Naive thymus-derived CD8-positive, alpha-beta T cell (primary cell): ENCODE results near the gene SLC25A18. TPM values are rescaled to one million over a fixed set of nuclear protein-coding genes. Genes with fewer than 3 reads are reported as not detected.
A peak's percentile ranks its signal among the peaks of the same experiment; 100 is the strongest.

Experiments
- ATAC-seq, 2 donors: fragments of 150-1000 bp; cut with Tn5 transposase in 1 of 2; sonication (Bioruptor Pico), chemical (Tn5 transposase) in 1 of 2; 1 replicate in 1 of 2; 2 replicates in 1 of 2; pipeline ENCODE4 v1.10.0; 2021; ENCODE audit warnings: mild to moderate bottlenecking in 2 of 2, moderate library complexity in 2 of 2
- POLR2A ChIA-PET: fragments of 350-600 bp; sonication (Branson Sonifier 250); formaldehyde crosslinking; loops from one replicate; lab custom pipeline; 2021; ENCODE audit warnings: antibody characterized with exemption; lab: Charles Lee
- DNase-seq, 10 donors: peaks; one replicate each; pipeline versions ENCODE4 v3.0.0 to v3.0.0-alpha.2; 2020 to 2022
- H3K27ac Mint-ChIP-seq, 10 donors: one replicate each; pipeline ENCODE4 v1.8.0; 2020 to 2022; ENCODE audit warnings: mild to moderate bottlenecking in 10 of 10, mixed read lengths in 10 of 10, moderate library complexity in 4 of 10, inconsistent platforms in 1 of 10
- H3K27me3 Mint-ChIP-seq, 5 donors: one replicate each; pipeline ENCODE4 v1.8.0; 2021 to 2022; ENCODE audit warnings: mixed read lengths in 5 of 5
- H3K36me3 Mint-ChIP-seq, 3 donors: one replicate each; pipeline ENCODE4 v1.8.0; 2020 to 2022; ENCODE audit warnings: mixed read lengths in 3 of 3, mild to moderate bottlenecking in 2 of 3, inconsistent platforms in 1 of 3
- H3K4me1 Mint-ChIP-seq, 4 donors: one replicate each; pipeline ENCODE4 v1.8.0; 2021 to 2022; ENCODE audit warnings: mixed read lengths in 4 of 4
- H3K4me3 Mint-ChIP-seq, 10 donors: one replicate each; pipeline ENCODE4 v1.8.0; 2020 to 2022; ENCODE audit warnings: mild to moderate bottlenecking in 10 of 10, mixed read lengths in 10 of 10, moderate library complexity in 6 of 10, inconsistent platforms in 1 of 10
- H3K9me3 Mint-ChIP-seq, 9 donors: one replicate each; pipeline ENCODE4 v1.8.0; 2020 to 2022; ENCODE audit warnings: mixed read lengths in 9 of 9, mild to moderate bottlenecking in 3 of 9, inconsistent platforms in 1 of 9, moderate library complexity in 1 of 9
- polyA plus RNA-seq, 3 donors: library from polyadenylated mRNA; unstranded; fragments of 300-500 nt; fragmentation: Illumina TruSeq; gene quantifications; one replicate each; pipeline ENCODE4 v1.2.3, GENCODE V29; 2021
- total RNA-seq, 8 experiments: library from RNA in 2 of 8; stranded (reverse) in 2 of 8; gene quantifications; one replicate each; pipeline ENCODE4 v1.2.3 and lab custom pipeline; 2021 to 2026

SLC25A18 gene
- total and polyA plus RNA-seq, 5 experiments from 2014 or later = not detected

- Mint-ChIP-seq H3K4me3 (no peak overlapping the region), H3K9me3 (no peaks in the 10 kb centered on the region), H3K36me3 (peaks cover 5 to 71% (median 24%) of the 10 kb centered on the region in 3 donors), H3K27ac (peak overlapping the region in 2 of 10 donors; percentile 14 to 63), H3K27me3 (no peaks in the 10 kb centered on the region), H3K4me1 (peaks cover 0 to 9% (median under 1%) of the 10 kb centered on the region in 4 donors)
- ATAC-seq (no peak), DNase-seq (no peak)
- POLR2A ChIA-PET = no interaction called here
Observed at GRCh38 chr22:17592201-17592600, 28.9 kb downstream of the SLC25A18 start.

DNA sequence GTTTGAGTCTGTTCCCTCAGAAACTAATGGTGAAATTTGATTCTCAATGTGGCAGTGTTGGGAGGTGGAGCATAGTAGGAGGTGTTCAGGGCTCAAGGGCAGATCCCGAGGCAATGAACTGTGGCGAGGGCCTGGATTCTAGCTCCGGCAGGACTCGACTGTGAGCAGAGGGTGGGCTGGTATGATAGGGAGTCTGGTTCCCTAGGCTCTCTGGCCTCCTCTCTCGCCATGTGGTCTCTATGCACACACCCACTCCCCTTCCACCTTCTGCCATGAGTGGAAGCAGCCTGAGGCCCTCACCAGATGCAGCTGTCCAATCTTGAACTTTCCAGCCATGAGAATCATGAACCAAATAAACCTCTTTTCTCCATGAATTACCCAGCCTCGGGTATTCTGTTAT, 32.9 kb downstream of the SLC25A18 start:
- ATAC-seq = no peak
- DNase-seq = no peak
- Mint-ChIP-seq H3K27me3 (no peaks in the 10 kb centered on the region), H3K27ac (peak overlapping the region in 3 of 10 donors; percentile 8 to 76 (median 58)), H3K4me1 (peaks cover 0 to 9% (median 3%) of the 10 kb centered on the region in 4 donors), H3K4me3 (no peak overlapping the region), H3K9me3 (no peaks in the 10 kb centered on the region), H3K36me3 (peaks cover 16 to 100% (median 38%) of the 10 kb centered on the region in 3 donors)
- POLR2A ChIA-PET = no interaction called here

- DNase-seq (no peak), ATAC-seq (no peak)
- Mint-ChIP-seq H3K27me3 (no peaks in the 10 kb centered on the region), H3K4me1 (peaks cover 0 to 9% (median 3%) of the 10 kb centered on the region in 4 donors), H3K9me3 (no peaks in the 10 kb centered on the region), H3K4me3 (no peak overlapping the region), H3K36me3 (peaks cover 16 to 95% (median 32%) of the 10 kb centered on the region in 3 donors), H3K27ac (no peak overlapping the region)
- POLR2A ChIA-PET = no interaction called here
Observed at GRCh38 chr22:17597217-17597616, 33.9 kb downstream of the SLC25A18 start.

DNA sequence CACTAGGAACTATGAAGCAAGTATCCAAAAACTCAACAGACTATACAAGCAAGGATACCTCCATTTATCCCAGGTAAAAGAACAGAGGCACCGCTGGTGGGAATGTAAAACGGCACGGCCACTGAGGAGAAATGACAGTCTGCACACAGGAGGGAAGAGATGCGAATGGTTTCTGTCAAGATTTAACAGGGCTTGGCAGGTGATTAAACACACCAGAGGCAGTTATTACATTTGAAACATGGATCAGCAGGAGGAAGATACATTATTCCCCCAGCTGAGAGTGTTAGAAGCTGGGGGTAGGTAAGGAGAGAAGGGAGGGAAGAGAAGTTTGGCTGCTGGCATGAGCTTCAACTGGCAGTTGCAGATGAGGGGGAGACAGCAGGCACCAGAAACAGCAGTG, 35.0 kb downstream of the SLC25A18 start:
- ATAC-seq (no peak), DNase-seq (no peak)
- H3K27ac Mint-ChIP-seq = peak overlapping the region in 1 of 10 donors; percentile 34
- H3K4me1 Mint-ChIP-seq = peaks cover 0 to 9% (median 3%) of the 10 kb centered on the region in 4 donors
- H3K9me3 Mint-ChIP-seq = no peaks in the 10 kb centered on the region
- POLR2A ChIA-PET = no interaction called here
- no peaks in the 10 kb centered on the region for H3K27me3 Mint-ChIP-seq
- peaks cover 16 to 89% (median 29%) of the 10 kb centered on the region in 3 donors for H3K36me3 Mint-ChIP-seq
- H3K4me3 Mint-ChIP-seq = no peak overlapping the region

DNA sequence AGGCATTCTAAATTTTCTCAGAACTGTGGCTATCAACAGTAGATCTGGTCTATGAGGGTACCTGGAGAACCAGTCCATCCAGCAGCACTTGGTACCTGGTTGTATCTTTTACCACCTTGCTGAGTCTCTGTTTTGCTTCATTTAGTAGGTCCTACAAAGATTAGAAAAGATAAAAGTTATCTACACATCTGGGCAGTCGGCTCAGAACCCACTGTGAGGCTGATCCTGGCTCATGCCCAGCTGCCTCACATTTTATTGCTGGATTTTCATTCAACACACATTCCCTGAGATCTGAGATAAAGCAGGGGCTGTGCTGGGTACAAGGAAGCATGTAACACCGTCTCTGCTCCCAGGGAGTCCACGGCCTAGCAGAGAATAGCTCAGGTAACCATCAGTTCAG, 37.7 kb downstream of the SLC25A18 start:
- peak overlapping the region in 7 of 10 donors; percentile 35 to 66 (median 60) for H3K27ac Mint-ChIP-seq
- H3K9me3 Mint-ChIP-seq = no peaks in the 10 kb centered on the region
- H3K4me3 Mint-ChIP-seq = no peak overlapping the region
- peaks cover 0 to 15% (median under 1%) of the 10 kb centered on the region in 4 donors for H3K4me1 Mint-ChIP-seq
- no peak for DNase-seq
- peaks cover 16 to 75% (median 23%) of the 10 kb centered on the region in 3 donors for H3K36me3 Mint-ChIP-seq
- POLR2A ChIA-PET = no interaction called here
- H3K27me3 Mint-ChIP-seq = no peaks in the 10 kb centered on the region
- ATAC-seq = no peak

DNA sequence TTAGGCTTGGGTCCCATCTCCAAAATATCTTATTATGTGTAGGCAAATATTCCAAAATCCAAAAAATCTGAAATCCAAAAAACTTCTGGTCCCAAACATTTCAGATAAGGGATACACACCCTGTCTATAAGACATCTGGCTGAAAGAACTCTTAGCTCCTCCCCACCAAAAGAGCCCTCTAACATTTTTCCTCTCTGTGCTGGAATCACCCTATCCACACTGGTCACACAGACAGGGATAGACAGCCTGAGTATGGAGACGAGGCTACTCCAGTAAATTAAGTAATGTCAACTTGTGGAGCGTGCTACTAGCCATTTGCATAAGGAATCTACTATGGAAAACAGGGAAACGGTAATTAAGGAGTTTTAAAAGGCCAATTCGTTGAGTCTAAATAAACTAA, 40.4 kb downstream of the SLC25A18 start:
- ATAC-seq (no peak), DNase-seq (no peak)
- H3K4me1 Mint-ChIP-seq = peaks cover 0 to 17% (median 0%) of the 10 kb centered on the region in 4 donors
- H3K27me3 Mint-ChIP-seq = no peaks in the 10 kb centered on the region
- H3K4me3 Mint-ChIP-seq = no peak overlapping the region
- H3K9me3 Mint-ChIP-seq = no peaks in the 10 kb centered on the region
- peak overlapping the region in 4 of 10 donors; percentile 24 to 81 (median 63) for H3K27ac Mint-ChIP-seq
- H3K36me3 Mint-ChIP-seq = peaks cover 4 to 56% (median 6%) of the 10 kb centered on the region in 3 donors
- POLR2A ChIA-PET = no interaction called here

DNA sequence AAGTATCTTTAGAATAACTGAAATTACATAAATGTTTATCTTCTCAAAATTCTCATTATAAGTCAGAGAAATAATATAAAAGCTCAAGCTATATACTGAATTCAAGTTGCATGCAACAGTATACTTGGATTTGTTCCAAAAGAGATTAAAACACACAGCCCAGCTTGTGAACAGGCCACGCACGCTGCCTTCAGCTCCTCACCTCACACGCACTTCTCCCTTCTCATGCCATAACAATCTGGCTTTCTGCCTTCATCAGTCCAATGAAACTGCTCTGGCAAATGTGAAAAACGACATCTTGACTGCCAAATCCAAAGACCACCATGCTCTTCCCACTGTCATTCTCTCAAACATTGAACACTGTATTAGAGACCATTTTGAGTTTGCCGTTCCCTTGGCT, 43.2 kb downstream of the SLC25A18 start:
- Mint-ChIP-seq H3K4me1 (peaks cover 0 to 13% (median 5%) of the 10 kb centered on the region in 4 donors), H3K27me3 (no peaks in the 10 kb centered on the region), H3K4me3 (no peak overlapping the region), H3K27ac (no peak overlapping the region), H3K36me3 (peaks cover 0 to 50% (median 9%) of the 10 kb centered on the region in 3 donors), H3K9me3 (no peaks in the 10 kb centered on the region)
- ATAC-seq (no peak), DNase-seq (no peak)
- POLR2A ChIA-PET = no interaction called here

DNA sequence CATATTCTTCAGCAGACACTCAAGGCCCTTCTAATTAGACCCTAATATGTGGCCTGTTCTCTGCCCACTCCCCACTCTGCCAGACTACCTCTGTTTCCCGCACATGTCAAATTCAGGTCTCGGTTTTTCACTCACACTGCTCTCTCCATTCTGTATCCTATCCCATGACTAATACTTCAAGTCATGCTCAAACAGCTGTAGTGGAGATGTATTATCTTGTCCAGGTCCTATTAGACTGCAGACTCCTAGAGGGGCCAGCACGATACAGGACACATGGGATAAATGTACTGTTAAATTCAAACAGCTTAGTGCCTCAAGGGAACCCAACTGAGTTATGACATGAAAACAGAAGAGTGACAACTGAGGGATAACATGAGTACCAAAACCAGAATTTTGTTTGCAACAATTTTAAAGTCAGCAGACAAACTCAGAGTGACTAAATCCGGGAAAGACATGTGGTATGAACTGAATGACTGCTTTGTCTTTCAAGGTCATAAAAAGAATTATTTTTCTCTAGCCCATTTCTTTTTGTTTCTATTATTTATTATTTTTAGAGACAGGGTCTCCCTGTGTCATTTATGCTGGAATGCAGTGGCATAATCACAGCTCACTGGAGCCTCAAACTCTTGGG, 44.7 kb downstream of the SLC25A18 start:
- POLR2A ChIA-PET = no interaction called here
- Mint-ChIP-seq H3K4me1 (peaks cover 0 to 15% (median 5%) of the 10 kb centered on the region in 4 donors), H3K27ac (no peak overlapping the region), H3K4me3 (no peak overlapping the region), H3K36me3 (peaks cover 0 to 57% (median 15%) of the 10 kb centered on the region in 3 donors), H3K27me3 (no peaks in the 10 kb centered on the region), H3K9me3 (no peaks in the 10 kb centered on the region)
- DNase-seq (no peak), ATAC-seq (no peak)

GRCh38 chr22:17612057-17612456, 48.8 kb downstream of the SLC25A18 start:
- ATAC-seq = no peak
- DNase-seq = no peak
- Mint-ChIP-seq H3K4me3 (no peak overlapping the region), H3K9me3 (no peaks in the 10 kb centered on the region), H3K27me3 (no peaks in the 10 kb centered on the region), H3K4me1 (peaks cover 0 to 6% (median 4%) of the 10 kb centered on the region in 4 donors), H3K27ac (peak overlapping the region in 1 of 10 donors; percentile 3), H3K36me3 (peaks cover 0 to 72% (median 19%) of the 10 kb centered on the region in 3 donors)
- POLR2A ChIA-PET = no interaction called here

- no peaks in the 10 kb centered on the region for H3K27me3 Mint-ChIP-seq
- H3K9me3 Mint-ChIP-seq = no peaks in the 10 kb centered on the region
- H3K27ac Mint-ChIP-seq = peak overlapping the region in 1 of 10 donors; percentile 69
- H3K4me3 Mint-ChIP-seq = no peak overlapping the region
- ATAC-seq (no peak), DNase-seq (no peak)
- POLR2A ChIA-PET = no interaction called here
- peaks cover 0 to 82% (median 21%) of the 10 kb centered on the region in 3 donors for H3K36me3 Mint-ChIP-seq
- peaks cover 0 to 6% (median 4%) of the 10 kb centered on the region in 4 donors for H3K4me1 Mint-ChIP-seq
Observed at GRCh38 chr22:17613280-17613679, 50.0 kb downstream of the SLC25A18 start.

DNA sequence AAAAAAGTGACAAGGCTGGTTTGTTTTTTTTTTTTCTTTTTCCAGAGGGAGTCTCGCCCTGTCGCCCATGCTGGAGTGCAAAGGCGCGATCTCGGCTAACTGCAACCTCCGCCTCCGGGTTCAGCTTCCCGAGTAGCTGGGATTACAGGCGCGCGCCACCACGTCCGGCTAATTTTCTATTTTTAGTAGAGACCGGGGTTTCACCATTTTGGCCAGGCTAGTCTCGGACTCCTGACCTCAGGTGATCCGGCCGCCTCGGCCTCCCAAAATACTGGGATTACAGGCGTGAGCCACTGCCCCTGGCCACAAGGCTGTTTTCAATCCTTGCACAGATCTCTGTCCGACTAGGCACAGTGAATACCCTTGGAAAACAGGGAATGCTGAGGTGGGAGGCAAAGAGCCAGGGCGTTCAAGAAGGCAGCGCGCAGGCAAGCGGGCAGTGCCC, 64.7 kb downstream of the SLC25A18 start:
- DNase-seq (no peak), ATAC-seq (no peak)

GRCh38 chr22:17628406-17629172, 65.3 kb downstream of the SLC25A18 start, which contains the start of gene ATP6V1E1:
Gene ATP6V1E1 (minus strand): TSS chr22:17628749. CDS start chr22:17628635, 114 bp downstream.
- DNase-seq (peak; percentile 85 to 97 (median 94)), ATAC-seq (peak; percentile 99 to 100)
- H3K4me3 Mint-ChIP-seq = peak within 1 kb of the TSS; percentile 91 to 99 (median 96)
- H3K4me1 Mint-ChIP-seq = peaks cover 2 to 46% (median 27%) of the 10 kb centered on the region in 4 donors
- no peaks in the 10 kb centered on the region for H3K9me3 Mint-ChIP-seq
- POLR2A ChIA-PET = interaction anchor here (0.6 kb wide), 1 partner anchor 551 kb away, joined by 3 read pairs; no protein-coding TSS in a partner anchor
- H3K36me3 Mint-ChIP-seq = peaks cover 0 to 24% (median under 1%) of the 10 kb centered on the region in 3 donors
- no peaks in the 10 kb centered on the region for H3K27me3 Mint-ChIP-seq
- peak within 1 kb of the TSS; percentile 96 to 99 (median 98) for H3K27ac Mint-ChIP-seq

More for the DNA sequence above, 64.7 kb downstream of the SLC25A18 start:
- Mint-ChIP-seq H3K4me3 (peak overlapping the region; percentile 91 to 99 (median 96)), H3K27ac (peak overlapping the region; percentile 96 to 99 (median 98)), H3K9me3 (no peaks in the 10 kb centered on the region), H3K4me1 (peaks cover 2 to 48% (median 30%) of the 10 kb centered on the region in 4 donors), H3K27me3 (no peaks in the 10 kb centered on the region), H3K36me3 (peaks cover 0 to 30% (median 1%) of the 10 kb centered on the region in 3 donors)
- POLR2A ChIA-PET = interaction anchor here (0.6 kb wide), 1 partner anchor 550 kb away, joined by 3 read pairs; no protein-coding TSS in a partner anchor
